NT2/D1 (cell line): ENCODE measurements around the gene CNP.

Source experiments
- YY1 ChIP-seq: IDR thresholded peaks from 2 replicates; pipeline ENCODE4 v1.6.1; 2011; ENCODE audit not compliant: insufficient read length, insufficient read depth
- ZNF274 ChIP-seq: IDR thresholded peaks from 2 replicates; pipeline ENCODE4 v1.6.1; 2011; ENCODE audit warnings: mild to moderate bottlenecking, low read depth, low read length

DNA sequence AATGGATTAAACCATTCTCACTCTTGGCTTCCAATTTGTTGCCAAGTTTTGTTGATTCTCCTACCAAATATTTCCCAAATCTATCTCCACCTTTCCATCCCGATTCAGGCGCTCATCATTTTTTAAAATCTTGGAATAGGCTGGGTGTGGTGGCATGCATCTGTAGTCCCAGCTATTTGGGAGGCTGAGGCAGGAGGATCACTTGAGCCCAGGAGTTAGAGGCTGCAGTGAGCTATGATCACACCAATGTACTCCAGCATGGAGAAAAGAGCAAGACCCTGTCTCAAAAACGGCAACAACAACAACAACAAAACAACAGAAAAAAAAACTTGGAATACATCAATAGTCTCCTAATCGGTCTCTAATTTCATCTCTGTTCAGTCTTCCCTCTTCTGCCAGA is 52.4 kb downstream of the CNP start:
- TF ChIP-seq YY1, result no peak
- no peak for TF ChIP-seq ZNF274
